HT1080 (cell line): ENCODE data around the gene PKHD1. TPM values are rescaled to one million over a fixed set of nuclear protein-coding genes. Genes with fewer than 3 reads are reported as not detected.
A peak's percentile ranks its signal among the peaks of the same experiment; 100 is the strongest.
"Not testable (repeated sequence)": the region's sequence is repeated elsewhere in the genome, so short reads cannot be mapped to it uniquely, and the experiment has no call there.

ENCODE experiments used
- DNase-seq: peaks from one replicate; pipeline ENCODE4 v3.0.0-alpha.2; 2015; ENCODE audit warnings: low read depth
- total RNA-seq: library from RNA; depleted of rRNA; stranded (reverse); fragments of >200 nt; shearing (Covaris generic); gene quantifications from 2 replicates; pipeline ENCODE4 v1.2.3, GENCODE V29; 2014

PKHD1 gene
- total RNA-seq, 1 experiment from 2014 or later: not detected

DNA sequence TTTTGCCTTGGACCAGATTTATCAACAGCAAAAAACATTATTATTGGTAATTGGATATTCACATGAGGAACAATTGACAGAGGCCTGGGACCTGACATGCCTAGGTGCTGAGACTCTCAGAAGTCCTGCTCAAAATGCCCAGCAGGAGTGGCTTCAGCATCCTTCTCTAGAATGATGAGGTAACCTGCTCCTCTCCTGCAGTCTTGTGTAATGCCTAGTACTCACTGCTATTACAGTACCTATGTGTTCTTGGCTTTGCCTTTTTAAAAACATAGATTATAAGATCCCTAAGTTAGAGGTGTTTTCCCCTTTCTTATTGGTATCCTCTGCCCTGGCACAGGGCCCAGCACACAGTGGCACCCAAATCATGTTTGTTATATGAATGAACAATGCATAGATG is 230.9 kb downstream of the PKHD1 start:
- DNase-seq: no peak

DNA sequence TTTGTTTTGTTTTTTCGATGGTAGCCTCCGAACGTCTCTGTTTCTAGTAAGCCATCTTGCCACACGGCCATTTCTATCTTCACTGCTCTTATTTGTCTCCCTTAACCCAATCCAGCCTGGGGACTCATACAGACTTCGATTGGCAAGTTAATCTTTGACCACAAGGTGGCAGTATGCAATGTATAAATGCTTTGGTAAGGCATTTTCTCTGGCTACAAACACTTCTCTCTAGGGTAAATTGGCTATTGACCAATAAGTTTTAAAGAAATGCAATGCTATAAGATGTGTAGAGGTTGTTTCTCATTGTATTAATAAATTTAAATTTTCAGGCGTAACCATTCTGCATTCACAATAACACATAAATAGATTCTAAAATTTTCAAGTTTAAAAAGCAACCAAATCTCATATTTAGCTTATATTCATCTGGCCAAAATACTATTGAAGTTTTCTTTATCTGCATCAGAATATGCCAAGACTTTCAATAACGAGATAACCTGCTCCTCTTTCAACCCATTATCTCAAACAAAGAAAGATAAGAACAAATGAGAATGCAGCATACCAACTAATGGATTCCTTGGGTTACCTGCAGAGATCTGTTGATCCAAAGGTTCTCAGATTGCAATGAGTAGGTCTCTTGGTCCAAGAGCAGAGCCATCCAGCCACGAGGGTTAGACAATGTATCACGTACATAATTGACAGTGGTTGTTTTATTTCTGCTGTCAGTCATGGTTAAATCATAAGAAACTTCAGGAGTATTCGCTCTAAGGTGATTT is 231.9 kb downstream of the PKHD1 start:
- DNase-seq: peak; percentile 51

DNA sequence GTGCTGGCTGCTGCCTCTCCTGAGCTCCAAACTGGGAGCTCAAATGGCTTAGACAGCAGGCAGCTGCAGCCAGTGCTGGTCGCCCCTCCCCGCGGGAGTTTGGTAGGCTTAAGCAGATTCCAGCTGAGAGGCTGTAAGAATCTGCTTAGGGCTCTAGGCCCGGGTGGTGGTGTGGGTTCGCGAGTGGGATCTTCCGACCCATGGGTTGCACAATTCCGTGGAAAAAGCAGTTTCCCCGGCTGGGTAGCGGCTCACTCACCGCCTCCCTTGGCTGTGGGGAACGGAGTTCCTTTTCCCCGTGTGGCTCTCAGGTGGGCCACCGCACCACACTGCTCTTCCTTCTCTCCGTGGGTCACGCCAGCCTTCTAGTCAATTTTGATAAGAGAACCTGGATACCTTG is 232.5 kb downstream of the PKHD1 start:
- DNase-seq: no peak

DNA sequence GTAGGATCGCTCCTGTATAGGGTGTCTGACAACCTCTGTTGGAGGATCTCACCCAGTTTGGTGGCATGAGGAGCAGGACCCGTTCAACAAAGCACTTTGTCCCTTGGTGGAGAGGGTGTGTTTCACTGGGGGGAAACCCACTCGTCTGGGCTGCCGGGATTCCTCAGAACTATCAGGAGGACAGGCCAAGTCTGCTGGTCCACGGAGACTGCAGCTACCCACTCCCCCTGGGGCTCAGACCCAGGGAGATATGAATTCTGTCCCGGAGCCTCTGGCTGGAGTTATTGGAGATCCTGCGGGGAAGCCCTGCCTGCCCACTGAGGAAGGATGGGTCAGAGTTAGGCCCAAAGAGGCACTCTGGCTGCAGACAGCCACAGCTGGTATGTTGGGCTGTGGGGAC is 233.1 kb downstream of the PKHD1 start:
- DNase-seq: no peak

DNA sequence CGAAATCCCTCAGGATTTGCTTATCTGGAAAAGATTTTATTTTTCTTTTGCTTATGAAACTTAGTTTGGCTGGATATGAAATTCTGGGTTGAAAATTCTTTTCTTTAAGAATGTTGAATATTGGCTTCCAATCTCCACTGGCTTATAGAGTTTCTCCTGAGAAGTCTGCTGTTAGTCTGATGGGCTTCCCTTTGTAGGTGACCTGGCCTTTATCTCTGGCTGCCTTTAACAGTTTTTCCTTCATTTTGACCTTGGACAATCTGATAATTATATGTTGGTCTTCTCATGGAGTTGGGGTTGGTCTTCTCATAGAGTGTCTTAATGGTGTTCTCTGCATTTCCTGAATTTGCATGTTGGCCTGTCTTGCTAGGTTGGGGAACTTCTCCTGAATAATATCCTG is 234.3 kb downstream of the PKHD1 start:
- DNase-seq: not testable (repeated sequence)

DNA sequence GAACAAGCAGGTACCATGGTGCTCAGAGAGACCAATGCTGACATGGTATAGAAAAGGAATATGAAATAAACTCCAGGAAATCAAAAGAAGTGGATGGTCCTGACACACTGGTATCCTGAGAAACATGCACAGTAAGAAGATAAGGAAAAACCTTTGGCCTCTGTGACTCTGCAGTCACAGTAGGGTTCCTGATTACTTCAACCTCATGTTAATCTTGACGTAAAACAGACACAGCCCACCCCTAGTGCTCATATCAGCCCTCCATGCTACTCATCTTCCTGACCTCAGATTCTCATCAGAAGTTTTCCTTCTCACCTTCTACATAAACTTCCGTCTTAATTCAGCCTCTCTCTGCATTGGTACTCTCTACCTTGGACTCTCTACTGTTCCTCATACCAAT is 240.9 kb downstream of the PKHD1 start:
- DNase-seq: no peak

DNA sequence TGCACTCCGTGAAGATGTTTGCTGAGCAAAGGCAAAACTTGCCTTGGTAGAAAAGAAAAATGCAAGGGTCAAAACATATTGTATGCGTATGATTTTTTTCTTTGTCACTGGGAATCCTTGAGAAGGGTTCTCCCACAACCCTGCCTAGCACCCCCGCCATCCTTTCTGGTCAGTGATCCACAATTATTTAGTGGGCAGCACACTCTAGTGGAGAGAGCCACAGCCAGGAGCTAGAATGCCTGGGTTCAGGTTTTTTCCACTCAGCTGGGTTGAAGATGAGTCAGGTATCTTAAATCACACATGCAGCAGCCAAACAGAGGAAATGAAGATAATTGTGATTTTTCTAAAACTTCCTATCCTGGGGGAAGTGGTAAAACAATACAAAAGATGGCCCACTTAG is 243.1 kb downstream of the PKHD1 start:
- no peak for DNase-seq

DNA sequence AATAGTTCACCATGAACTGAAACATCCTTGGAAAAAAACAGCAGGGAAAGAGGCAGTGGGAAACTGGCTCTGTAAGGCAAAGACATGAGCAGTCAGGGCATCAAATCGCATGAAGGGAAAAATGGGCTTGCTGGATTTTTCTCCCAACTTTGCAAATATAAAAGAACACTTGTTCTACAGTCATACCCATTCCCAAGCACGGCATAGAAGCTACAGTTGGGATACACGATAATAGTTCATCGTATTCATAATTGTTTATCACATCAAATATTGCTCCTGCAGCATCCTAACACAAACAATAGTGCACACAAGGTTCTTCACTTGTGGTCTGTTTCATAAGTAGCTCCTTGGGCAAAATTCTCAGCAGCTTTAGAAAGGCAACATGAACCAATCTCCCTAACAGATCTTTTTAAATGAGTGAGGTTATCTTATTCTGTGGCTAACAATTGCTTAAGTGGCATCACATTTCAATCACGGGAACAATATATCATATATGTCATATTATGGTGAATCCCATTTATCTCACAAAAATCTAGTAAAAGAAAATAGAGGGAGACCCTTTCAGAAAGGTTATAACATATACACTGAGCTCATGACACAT is 243.9 kb downstream of the PKHD1 start:
- DNase-seq: no peak

DNA sequence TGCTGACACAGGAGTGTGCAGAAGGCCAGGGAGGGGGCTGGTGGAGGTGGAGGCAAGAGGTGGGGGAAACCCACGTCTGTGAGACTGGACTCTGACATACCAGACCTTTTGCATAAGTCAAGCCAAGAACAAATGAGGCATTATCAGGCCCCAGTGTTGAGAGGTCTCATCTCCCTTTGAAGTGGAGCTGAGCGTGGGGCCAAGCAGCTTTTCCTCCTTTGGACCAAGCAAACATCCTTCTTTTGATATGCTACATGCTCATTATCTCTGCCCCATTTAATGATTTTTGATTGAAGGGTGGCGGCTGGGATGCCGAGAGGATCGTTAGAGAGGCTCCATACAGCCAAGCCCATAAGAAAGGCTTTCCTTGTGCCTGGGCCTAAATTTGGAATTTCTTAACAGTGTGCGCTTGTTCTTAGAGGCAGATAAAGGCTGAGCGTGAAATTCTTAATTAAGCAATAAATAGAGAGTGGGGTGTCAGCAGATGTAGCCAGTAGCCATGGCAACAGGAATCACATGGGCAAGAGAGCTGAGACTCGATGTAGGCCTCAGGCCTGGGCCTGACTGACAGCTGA is 244.5 kb downstream of the PKHD1 start:
- DNase-seq: no peak

DNA sequence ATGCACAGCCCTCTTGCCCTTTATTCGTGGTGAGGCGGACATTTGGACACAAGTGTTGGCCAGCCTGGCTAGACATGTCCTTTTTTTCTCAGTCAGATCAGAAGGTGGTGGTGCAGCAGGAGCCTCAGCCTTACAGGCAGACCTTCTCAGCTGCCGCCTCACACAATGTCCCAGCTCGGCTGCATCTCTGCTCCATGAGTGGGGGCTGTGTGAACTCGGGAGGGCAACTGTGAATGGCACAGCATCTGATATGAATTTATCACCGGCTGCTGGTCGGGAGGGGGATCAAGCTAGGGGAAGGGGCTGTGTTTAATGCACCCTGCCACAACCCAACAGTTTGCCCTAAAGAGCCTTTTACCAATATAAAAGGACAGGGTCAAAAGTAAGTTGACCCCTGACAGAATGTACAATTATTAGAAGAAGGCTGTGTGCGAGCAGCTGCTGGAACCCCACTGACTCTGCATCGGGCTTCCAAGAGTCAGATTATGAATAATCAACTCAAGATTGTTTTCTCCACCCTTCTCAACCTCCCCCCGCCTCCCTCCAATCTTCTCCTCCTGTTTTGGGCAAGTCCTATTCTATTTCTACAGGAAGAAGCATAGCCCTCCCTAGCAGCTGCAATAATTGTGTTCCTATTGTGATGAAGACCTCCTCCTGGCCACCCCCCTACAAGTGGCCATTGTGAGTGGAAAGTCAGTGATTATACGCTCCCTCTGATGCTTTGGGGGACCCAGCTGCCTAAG is 245.2 kb downstream of the PKHD1 start:
- DNase-seq: no peak

DNA sequence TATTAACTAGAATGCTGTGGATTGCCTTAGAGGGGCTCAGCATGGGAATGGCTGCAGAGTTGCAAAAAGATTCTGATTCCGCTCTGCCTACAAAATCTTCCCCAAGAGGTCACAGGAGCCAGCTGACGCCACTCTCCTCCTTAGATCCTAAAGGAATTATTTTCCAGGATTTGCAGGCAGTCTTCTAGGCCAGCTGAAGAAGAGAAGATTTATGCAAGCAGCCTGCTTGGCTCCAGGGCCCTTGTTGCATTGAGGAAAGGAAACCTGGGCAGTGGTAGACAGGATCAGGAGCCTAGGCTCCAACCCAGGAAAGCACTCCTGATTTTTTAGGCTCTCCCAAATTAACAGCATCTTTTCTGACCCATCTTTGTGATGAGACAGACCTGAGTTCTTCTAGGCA is 245.8 kb downstream of the PKHD1 start:
- no peak for DNase-seq

DNA sequence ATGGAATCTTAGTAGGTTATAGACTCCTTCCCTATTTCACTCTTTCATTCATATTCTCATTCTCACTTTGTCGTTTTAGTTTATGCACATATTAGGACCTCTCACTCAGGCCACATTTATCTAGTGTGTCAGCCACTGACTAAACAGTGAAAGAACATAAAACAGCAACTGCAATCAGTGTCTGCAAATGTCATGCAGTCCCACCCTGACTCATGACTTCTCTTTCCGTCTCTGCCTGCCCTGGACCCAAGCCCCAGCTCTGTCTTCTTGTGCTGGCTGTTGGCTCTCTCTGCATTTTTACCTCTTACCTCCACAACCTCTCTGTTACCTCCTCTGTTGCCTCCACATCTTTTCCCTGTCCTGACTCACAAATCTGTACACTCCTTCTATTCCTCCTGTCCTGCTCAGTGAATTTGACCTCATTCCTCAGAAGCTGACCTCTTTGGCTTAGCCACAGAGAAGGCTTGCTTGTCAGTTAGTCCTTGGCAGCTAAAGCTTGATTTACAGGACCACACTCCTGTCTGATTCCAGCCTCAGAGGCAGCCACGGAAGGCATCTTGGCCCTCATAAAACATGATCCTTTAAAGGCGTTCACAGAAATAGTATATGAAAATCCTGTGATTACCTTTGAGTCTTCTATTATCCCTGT is 247.6 kb downstream of the PKHD1 start:
- no peak for DNase-seq

DNA sequence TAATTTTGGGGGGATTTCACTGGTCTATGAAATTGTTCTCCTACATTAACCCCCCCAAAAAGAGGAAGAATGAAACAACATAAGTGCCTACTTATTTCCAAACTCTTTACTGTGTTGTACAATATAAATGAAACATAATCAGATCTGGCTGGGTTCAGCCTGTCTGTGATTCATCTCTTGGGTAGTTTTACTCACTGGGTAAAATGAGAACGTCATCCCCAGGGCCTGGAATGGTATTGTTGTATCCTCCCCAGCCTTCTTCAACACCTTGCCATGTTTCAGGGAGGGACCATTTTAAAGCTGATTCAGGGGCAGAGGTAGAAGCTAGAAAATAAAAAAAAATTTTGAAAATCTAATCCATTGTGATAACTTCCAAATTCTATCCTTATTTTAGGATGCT is 256.7 kb downstream of the PKHD1 start:
- no peak for DNase-seq

DNA sequence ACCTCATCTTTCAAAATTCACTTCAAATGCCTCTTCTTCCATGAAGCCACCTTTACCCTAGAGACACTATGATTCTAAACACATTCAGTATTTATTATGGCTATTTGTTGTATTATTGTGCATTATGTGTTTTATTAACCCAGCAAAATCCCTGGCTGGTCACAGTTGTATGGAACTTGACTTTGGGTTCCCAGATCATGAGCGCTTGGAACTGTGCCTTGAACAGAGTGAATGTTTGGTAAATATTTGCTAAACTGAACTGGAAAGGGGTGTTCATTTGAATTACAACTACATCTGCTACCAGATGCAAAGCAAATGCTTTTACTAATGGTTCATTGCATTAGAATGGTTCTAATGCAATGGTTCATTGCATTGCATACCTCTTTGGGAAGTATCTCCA is 259.8 kb downstream of the PKHD1 start:
- no peak for DNase-seq

DNA sequence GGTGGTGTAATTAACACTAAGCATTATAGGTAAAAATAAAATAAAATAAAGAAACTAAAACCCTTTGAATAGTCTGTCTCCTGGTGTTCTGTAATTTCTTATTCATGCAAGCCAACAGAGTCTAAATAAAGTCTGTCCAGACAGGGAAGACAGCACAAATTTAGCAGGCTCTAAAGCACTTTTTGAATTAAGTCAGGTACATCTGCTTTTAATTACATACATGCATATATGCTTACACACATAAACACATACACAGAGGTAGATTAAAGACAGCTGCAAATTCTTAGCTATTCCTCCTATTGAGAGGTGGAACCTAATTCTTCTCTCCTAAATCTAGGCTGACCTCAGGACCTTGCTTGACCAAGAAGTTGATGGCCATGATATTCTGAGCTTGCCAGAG is 262.5 kb downstream of the PKHD1 start:
- DNase-seq: no peak

DNA sequence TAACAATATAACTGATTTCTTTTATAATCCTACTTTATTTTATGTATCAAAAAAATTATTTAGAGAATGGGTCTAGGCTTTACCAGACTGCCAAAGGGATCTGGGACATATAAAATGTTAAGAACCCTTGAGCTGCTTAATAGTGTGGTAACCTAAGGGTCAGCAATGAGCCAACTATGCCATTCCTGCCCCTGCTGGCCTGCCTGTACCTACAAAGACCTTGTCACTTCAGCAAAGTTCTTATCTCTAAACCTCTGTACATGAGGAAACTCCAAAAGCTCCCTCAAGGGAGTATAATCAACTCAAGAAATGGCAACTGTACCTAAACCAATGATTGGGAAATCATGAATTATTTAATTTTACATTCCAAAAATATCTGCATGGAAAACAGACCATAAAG is 266.9 kb downstream of the PKHD1 start:
- DNase-seq: no peak

DNA sequence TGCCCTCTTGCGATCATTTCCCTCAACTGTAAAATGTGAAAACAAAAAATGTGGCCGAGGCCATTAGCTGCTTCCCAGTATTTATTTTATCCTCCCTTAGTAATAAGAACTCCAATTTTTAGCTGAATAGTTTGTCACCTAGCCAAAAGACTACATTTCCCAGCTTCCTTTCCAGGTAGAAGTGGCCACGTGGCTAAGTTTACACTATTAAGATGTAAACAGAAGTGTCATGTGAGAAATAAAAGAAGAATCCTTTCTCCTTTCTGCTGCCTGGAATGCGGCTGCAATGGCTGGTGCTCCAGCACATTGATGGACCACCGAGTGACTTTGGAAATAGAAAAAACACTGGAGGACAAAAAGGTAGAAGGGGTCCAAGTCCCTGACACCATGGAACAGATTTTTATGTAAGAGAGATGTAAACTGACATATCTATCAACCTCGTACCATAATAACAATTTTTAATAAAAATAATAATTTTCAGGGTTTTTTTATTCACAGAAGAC is 268.8 kb downstream of the PKHD1 start:
- no peak for DNase-seq

DNA sequence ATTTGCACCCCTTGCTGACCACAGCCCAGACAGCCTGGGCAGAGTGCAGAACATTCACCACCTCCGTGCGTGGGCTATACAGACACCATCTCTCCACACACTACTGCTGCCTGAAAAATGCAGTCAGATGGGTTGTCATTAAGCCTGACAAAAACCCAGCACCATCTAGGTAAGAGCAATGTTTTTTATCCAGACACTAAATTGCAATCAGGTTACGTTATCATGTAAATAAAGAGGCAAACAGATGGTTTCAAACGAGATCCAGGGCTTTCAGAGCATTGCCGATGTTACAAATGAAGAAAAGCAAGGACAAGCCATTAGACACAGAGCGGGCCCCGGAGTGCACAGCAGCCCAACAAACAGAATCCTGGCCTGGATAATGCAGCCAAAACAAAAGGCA is 269.6 kb downstream of the PKHD1 start:
- no peak for DNase-seq

DNA sequence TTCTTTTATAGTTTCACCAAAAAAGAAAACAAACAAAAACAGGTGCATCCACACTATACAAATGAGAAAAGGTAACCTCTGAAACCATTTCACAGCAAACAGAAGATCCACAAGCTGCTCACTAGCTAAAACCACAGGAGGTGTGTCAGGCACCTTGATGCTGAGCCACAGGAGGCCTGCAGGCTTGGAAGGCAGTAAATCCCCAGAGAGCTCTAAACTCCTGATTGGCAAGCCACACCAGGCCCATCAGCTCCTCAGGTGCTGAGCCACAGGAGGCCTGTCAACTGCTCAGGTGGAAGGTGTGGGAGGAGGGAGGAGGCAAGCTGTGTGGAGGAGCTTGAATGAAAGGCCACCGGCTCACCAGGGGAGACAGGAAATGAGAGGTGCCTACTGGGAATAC is 273.0 kb downstream of the PKHD1 start:
- DNase-seq: no peak

DNA sequence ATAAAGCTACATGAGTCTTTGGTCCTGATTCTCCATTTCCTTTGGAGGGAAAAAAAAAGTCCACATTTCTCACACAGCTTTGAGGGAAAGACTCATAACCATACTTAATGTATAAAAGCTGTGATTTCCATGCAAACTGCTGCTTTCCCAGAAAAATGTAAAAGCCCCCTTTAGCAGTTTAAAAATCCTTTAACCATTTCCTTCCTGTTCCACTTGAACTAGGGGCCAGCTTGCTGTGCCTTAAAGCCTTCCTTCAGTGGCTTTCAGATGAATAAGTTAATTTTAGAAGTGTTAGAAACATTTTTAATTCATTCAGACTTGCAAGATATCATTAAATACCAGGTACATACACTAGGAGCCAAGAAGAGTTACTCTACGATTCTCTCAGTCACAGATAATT is 273.5 kb downstream of the PKHD1 start:
- no peak for DNase-seq

DNA sequence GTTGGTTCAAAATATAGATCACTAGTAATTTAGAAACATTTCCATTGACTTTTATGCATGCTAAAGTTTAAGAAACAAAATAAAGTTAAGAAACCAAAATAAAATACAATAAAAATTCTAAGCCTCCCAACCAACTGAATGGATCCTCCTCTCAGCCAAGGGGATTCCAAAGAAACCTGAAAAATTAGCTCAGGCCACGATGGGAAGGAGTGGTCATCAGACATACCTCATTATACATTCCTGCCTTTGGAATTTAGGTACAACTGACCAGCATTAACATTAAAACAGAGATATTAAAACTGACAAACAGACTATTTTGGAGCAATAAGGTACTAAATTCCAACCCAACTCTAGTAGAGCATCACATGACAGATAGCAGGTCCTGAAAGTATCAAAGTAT is 275.2 kb downstream of the PKHD1 start:
- no peak for DNase-seq

DNA sequence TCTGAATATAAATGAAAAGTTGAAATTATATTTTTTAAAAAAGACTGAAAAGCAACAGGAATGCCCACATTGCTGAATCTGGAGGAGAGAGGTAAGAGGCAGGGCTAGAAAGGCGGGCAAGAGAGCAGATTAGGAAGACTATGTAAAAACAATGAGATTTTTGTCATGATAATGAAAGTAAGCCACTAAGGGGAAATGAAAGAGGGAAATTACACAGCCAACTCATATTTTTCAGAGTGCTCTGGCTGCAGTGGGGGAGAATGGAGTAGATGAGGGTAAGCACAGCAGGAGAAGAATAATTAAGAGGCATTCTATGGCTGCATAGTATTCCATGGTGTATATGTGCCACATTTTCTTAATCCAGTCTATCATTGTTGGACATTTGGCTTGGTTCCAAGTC is 281.9 kb downstream of the PKHD1 start:
- no peak for DNase-seq
